CD4-positive, alpha-beta T cell treated with Interleukin-17A for 4 hours (primary cell): ENCODE measurements around the gene SBF2.
A peak's percentile ranks its signal among the peaks of the same experiment; 100 is the strongest.
"Not testable (repeated sequence)": the region's sequence is repeated elsewhere in the genome, so short reads cannot be mapped to it uniquely, and the experiment has no call there.

Source experiments
- DNase-seq: peaks from one replicate; pipeline ENCODE4 v3.0.0-alpha.2; 2020; ENCODE audit warnings: mixed read lengths

The SBF2 gene

DNA sequence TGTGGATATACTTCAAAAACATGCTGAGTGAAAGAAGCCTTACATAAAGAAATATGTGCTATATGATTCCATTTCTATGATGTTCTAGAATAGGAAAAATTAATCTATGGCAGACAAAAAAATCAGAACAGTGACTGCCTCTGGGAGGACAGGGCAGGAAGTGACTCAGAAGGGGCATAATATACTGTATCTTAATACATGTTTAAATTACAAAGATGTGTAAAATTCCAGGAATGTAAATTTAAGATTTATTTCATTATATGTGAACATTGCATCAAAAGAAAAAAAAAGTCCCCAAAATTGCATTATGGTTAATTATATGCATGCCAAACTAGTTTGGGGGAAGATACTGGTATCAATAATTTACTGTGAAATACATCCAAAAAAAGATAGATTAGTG lies 32.2 kb downstream of the SBF2 start:
- no peak for DNase-seq

DNA sequence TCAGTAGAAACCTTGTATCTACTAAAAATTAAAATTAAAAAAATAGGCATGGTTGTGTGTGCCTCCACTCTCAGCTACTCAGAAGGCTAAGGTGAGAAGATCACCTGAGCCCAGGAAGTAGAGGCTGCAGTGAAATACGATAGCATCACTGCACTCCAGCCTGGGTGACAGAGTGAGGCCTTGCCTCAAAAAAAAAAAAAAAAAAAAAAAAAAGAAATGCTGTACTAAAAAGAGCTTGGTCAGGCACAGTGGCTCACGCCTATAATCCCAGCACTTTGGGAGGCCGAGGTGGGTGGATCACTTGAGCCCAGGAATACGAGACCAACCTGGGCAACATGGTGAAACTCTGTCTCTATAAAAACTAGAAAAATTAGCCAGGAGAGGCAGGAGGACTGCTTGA lies 36.5 kb downstream of the SBF2 start:
- DNase-seq, result no peak

DNA sequence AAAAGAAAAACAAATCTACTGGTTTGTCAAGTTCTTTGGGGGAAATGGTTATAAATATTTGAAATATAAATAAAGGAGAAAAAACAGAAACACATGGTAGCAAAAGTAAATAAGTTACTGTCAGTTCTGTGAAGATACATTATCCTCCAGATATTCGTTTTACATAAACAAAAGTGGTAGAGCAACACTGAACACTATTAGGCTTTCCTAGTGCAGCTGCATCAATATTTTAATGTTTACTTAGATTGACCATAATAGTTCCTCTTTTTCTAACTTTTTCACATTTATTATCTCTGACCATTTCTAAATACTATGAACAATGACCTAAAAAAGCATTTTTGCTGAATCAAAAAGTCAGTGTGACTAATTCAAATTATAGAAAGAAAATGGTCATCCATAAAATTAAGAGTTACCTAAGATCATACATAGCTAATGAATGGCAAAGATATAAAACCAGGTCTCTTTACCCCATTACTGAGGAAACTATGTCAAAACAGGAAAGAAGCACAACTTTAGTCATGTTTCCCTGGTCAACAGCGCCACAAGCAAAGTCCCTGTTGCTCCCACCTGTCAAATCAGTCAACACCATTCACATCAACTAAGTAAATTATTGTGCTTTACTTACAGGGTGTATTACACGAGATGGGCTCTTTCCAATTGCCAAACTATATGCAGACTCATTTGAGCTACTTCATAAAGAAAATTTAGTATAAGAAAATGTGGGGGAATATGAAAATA lies 38.5 kb downstream of the SBF2 start:
- no peak for DNase-seq

DNA sequence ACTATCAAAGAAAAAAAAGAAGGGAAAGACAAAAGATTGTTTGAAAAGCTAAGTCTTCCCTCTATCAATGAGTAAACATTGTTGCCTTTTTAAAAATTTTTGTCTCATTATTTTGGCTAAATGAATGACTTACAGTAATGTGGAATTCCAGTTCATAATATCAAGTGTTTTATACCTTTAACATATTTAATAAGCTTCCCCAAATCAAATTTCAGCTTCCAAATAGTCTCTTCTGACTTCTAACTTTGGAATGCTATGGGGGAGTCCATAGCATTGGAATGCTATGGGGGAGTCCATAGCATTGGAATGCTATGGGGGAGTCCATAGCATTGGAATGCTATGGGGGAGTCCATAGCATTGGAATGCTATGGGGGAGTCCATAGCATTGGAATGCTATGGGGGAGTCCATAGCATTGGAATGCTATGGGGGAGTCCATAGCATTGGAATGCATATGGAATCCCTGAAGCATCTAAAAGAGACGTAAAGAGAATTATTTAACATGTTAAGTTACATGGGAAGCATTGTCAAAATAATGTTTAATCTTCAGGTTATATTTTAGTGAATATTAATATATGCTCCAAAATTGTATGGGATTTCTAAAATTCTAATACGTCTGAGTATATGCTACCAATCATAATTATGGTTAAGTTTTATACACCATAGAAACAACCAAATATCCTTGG lies 44.4 kb downstream of the SBF2 start:
- not testable (repeated sequence) for DNase-seq

DNA sequence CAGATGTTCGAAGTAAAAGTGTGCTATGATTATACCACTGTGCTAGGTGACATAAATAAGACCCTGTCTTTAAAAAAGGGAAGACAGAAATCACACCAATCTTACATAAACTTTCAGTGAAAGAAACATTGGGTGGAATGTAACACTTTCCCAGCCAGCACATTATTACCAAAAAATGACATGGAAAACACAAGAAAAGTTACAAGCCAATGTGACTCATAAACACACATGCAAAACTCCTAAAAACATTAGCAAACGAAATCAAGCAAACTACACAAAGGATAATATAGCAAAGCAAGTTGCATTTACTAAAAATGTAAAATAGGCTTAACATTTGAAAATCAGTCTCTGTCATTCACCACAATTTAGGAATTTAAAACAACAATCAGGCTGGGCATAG lies 47.0 kb downstream of the SBF2 start:
- no peak for DNase-seq

DNA sequence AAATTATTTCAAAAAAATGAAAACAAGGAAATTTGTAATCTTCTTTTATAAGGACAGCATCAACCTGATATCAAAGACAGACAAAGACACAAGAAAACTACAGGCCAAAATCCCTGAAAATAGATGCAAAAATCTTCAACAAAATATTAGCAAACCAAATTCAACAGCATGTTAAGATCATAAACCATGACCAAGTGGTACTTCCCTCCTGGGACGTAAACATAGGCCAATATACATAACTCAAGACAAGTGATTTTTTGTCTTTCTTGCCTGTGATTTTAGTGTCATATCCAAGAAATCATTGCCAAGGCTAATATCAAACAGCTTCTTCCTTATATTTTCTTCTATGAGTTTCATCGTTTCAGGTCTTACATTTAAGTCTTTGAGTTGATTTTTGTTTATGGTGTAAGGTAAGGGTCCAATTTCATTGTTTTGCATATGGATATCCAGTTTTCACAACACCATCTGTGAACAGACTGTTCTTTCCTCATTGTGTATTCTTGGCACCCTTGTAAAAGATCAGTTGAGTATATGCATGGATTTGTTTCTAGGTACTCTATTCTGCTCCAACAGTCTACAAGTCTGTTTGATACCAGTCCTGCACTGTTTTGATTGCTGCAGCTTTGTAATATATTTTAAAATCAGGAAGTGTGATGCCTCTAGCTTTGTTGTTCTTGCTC lies 50.0 kb downstream of the SBF2 start:
- no peak for DNase-seq

DNA sequence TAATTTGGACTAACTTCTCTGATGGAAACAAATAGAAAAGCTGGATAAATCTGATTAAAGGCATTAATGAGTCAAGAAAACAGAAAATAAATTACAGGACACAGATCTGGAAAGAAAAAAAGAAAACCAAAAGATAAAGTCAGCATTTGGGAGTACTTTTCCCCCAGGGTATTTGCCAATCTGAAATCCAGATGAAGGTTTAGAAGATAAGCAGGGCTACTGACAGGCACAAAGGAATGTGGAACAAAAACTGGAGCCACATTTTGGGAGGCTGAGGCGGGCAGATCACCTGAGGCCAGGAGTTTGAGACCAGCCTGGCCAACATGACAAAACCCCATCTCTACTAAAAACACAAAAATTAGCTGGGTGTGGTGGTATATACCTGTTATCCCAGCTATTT lies 57.2 kb downstream of the SBF2 start:
- DNase-seq, result no peak

DNA sequence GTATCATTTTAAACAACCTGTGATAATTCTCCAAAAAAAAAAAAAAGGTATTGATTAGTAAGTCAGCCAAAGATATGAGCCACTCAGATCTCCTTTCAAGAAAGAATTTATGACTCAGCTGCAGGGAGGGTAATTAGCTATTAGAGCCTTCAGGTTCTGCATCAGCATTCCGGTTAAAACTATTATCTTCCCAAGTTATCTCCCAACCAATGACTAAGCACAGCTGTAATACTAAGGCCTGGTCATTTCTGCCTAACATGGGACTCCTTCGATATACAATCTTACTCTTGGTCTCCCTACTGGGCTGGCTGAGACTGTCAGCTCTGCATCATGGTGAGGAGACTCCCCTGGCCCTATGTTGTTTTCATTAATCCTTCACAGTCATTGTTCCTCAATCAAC lies 60.4 kb downstream of the SBF2 start:
- no peak for DNase-seq

DNA sequence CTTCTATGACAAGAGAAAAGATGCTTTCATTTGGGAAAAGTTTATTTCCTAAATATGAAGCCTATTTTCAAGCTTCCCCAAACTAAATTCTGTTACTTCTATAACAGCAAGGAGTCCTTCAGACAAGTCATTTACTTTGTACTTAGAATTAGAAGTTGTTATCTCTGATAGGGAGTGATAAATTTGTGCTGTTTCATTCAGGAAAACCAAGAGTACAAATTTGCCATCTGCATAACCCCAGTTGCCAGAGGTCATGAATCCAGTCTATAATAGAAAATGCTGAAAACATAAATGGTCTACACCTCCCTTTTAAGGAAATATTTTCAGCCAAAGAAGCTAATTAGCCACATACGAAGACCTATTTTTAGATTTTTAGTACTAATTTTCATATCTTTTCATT lies 61.3 kb downstream of the SBF2 start:
- DNase-seq, result no peak

DNA sequence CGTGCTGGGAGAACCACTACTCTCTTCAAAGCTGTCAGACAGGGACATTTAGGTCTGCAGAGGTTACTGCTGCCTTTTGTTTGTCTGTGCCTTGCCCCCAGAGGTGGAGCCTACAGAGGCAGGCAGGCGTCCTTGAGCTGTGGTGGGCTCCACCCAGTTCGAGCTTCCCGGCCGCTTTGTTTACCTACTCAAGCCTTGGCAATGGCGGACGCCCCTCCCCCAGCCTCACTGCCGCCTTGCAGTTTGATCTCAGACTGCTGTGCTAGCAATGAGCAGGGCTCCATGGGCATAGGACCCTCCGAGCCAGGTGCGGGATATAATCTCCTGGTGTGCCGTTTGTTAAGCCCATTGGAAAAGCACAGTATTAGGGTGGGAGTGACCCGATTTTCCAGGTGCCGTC lies 62.2 kb downstream of the SBF2 start:
- DNase-seq, result not testable (repeated sequence)

DNA sequence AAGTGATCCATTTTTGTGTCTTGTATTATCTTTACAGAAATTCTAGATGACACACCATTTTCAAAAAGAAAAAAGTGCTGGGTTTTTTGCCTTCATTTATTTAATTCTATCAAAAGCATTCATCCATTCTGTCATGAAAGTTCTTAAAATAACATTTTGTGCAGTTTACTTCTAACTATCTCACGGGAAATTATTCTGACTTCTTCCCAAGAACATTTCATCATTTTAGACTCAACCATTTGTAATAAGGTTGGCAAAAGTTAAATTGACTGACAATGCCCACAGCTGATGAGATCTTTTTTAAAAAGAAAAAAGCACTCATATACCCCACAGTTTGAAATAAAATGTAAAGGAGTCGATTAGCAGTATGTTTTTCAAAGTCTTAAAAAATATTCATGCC lies 68.5 kb downstream of the SBF2 start:
- no peak for DNase-seq

DNA sequence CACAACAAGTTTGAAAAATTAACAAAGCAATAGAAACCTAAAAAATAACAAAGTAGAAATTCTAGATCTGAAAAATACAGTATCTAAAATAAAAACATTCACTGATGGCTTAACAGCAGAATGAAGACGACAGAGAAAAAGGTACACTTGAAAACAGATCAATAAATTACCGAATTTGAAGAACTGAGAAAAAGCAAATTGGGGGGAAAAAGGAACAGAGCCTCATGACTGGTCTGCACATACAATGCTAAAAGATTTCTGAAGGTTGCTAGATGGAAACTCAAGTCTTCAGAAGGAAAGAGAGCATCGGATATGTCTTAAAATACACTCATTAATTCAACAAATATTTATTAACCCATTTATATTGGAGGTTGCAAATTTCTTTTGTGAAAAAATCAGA lies 71.6 kb downstream of the SBF2 start:
- DNase-seq, result no peak

DNA sequence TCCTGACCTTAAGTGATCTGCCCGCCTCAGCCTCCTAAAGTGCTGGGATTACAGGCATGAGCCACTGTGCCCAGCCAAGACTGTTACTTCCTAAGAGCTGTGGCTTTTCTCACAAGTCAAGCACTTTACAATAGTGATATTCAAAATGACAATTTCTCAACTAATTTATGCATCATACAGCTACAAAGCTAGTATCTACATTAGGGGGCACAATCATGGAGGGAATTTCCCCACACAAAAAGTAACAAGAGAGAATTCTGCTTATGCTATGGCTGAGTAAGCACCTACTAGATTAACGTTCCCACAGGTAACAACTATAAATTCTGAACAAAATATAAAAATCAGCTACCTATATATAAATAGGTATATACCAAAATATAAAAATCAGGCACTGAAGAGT lies 72.7 kb downstream of the SBF2 start:
- no peak for DNase-seq

DNA sequence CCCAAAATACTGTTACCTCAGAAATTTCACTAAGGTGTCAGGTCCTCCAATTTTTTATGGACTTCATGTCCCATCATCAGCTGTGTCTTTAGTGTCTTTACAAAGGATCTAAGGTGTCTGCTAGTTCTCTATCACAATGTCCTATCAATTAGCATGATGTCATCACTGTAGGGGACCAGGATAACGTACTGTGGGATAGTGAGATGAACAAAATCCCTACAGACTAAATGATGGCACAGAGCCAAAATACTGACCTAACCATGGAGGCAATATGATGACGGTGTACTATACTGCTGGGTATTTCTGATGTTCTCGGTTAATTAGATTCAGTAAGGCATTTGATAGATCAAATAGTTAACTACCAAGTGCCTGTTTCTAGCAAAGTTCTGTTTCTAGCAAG lies 82.5 kb downstream of the SBF2 start:
- no peak for DNase-seq

DNA sequence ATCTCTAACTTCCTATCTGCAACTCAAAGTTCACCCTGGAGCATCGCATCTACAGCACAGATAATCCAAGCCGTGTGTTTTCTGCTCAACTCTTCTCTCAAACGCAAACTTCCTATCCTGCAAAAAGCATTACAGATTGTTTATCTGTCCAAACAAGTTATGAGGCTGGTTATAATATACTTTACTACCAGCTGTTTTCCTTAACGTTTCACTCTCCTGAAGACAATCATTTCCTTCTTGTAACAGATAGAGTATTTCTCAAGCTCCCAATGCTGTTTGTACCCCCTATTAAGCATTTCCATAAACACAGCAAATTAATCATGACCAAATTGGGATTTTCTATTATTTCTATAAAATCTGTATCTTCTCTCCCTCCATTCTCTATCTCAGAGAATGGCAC lies 84.7 kb downstream of the SBF2 start:
- no peak for DNase-seq

DNA sequence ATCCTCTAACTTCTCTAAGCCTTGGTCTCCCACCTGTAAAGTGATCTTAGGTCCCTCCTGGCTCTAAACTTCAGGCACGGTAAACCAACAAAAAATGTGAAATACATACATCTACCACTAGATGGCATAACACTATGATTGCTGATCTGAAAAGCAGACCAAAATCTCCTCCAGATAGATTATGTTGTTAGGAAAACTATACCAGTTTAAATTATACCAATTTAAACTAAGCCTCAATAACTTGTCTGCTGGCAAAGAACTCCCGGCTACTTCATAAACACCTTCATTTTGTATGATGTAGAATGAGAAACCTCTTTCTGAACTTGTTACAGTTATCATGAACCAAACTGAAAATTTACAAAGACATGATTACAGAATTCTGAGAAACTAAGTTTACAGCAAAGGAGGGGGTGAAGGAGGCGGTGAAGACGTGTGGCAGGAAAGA lies 85.9 kb downstream of the SBF2 start:
- peak; percentile 7 for DNase-seq

DNA sequence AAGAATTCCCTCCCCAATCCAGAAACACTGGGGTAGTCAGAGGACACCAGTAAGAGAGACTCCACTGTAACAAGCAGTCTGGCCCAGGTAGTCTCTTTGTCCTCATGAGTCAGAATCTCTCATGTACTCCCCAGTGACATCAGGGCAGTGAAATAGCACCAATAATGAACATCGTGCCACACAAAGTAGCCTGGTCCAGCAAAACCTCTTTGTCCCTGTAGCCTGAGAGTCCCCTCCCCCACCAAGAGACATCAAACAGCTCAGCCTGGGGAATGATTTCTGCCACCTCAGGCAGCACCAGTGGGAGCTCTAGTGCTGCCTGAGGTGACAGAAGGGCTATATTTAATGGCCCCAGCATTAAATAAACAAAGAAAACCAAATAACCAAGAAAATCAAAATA lies 88.1 kb downstream of the SBF2 start:
- no peak for DNase-seq

DNA sequence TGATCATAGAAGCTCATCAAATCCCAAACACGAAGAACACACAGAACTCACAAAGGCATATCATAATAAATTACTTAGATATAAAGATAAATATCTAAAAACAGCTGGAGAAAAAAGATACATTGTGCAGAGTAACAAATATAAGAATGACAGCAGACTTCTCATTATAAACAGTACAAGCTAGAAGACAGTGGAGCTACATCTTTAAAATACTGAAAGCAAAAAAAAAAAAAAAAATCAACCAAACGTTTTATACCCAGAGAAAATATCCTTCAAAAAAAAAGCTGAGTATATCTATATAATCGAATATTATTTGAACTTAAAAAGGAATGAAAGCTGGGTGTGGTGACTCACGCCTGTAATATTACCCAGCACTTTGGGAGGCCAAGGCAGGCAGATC lies 90.0 kb downstream of the SBF2 start:
- no peak for DNase-seq

DNA sequence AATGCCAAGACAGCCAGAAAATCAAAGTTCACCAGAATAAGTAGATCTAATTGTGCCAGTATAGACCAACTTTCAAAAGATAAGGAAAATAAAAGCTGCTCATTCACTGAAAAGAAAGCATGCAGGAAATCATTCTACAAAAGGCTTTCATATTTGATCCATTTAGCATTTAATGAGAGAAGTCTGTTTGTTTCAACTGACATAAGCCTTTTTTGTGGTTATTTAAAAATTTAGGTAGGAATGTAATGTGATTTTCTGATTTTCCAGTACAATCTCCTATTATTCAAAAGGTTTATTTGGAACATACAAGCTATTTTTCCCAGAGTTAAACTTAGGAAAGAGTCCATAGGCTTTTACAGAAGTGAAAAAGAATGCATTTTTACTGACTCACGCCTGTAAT lies 92.7 kb downstream of the SBF2 start:
- DNase-seq, result no peak

DNA sequence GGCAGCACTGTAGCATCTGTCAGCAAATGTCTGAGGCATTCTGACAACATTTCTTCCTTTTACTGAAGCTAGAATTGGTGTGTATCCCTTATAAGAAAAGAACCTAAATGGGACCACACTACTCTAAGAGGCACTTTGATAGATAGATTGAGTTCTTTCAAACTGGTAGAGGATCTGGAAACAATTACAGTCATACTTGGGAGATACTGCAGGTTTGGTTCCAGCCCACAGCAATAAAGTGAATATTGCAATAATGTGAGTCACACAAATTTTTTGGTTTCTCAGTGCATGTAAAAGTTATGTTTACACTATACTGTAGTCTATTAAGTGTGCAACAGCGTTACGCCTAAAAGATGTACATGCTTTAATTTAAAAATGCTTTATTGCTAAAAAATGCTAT lies 96.9 kb downstream of the SBF2 start:
- DNase-seq, result no peak

DNA sequence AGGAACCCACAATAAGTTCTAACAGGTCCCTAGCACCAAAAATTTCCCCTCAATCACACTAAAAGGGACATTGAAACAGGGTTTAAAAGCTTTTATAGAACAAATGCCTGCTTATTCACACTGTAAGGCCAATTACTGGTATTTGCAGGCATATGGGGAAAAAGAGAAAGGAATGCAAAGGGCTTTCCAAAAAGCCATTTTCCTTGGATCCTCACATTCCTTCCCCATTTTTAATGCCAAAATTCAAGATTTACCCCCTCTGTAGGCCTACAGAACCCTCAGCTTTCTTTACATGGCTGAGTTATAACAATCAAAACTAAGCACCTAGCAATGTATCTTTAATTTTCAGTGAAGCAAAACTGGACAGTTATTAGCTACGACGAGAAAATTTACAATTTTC lies 102.0 kb downstream of the SBF2 start:
- no peak for DNase-seq

DNA sequence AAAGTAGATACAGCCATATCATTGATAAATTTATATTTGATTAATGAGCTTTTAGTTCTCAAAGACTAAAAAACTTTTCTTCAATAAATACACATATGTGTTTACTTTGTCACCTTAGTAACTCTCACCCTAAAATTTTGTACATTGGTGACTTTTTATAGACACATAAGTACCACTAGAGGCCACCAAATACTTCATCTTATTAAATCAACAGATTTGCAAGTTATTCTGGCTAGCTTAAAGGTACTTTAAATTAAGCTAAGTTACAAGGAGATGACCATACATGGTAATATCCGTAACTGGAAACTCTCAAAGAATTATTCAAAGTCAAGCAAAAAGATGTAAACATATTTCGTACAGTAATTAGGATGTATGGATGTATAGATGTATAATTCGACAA lies 112.2 kb downstream of the SBF2 start:
- no peak for DNase-seq

DNA sequence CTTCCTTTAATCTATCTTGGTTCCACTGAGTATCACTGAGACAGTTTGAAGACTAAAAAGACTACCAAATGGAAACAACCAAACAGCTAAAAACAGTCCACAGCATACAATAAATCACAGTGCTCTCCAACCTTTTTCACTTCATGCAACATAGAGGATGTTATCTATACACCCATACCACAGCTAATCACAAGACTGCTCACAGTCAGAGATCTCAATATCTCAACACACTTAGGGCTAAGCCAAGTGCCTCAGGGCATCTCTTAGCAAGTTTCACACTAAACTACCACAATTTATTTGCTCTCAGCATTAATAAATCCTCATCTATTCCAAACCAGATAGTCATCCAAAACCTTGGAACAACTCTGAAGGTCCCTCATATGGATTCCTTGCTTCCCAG lies 129.4 kb downstream of the SBF2 start:
- no peak for DNase-seq

DNA sequence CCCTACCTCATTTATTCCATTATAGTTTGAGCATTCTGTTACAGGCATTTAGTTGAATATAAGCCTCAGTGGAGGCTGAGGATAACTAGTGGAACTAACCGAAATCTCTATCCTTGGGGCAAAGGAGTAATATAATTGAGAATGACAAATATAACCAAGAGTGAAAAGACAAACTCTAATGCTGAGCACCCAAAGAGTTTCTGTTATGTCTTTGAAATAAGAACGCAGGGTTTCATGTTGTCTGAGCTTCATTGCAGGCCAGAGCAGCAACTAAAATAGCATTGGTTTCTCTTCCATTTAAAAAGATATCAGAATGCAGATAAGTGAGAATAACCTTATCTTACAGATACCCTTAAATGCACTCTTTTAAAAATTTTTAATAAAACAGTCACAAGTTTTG lies 131.8 kb downstream of the SBF2 start:
- DNase-seq, result no peak
